Caco-2 (cell line): ENCODE data around the gene GPR137. TPM values are rescaled to one million over a fixed set of nuclear protein-coding genes. Genes with fewer than 3 reads are reported as not detected.
"Not testable (repeated sequence)": the region's sequence is repeated elsewhere in the genome, so short reads cannot be mapped to it uniquely, and the experiment has no call there.

Experiments used
- BruUV-seq: library from RNA; stranded (reverse); fragments of 400-500 nt; replicated peaks from 2 replicates; lab custom pipeline; 2021; lab: Mats Ljungman, UMichigan
- CTCF ChIA-PET: fragments of 300-600 bp; sonication (Branson Sonifier 250); formaldehyde crosslinking; loops from one replicate; lab custom pipeline; 2022; ENCODE audit warnings: antibody characterized with exemption; lab: Charles Lee
- POLR2A ChIA-PET: fragments of 300-600 bp; sonication (Branson Sonifier 250); formaldehyde crosslinking; loops from one replicate; lab custom pipeline; 2022; ENCODE audit warnings: antibody characterized with exemption; lab: Charles Lee
- DNase-seq, 2 experiments: peaks; one replicate each; pipeline versions ENCODE4 v3.0.0 to v3.0.0-alpha.2; 2020 to 2022
- H3K27me3 ChIP-seq: replicated peaks from 2 replicates; pipeline ENCODE4 v1.6.0; 2011; ENCODE audit warnings: low read length; ENCODE audit not compliant: control insufficient read depth, insufficient read depth
- H3K36me3 ChIP-seq: 2 replicates; pipeline ENCODE4 v1.5.1; 2011; ENCODE audit warnings: low read length; ENCODE audit not compliant: control insufficient read depth, insufficient read depth
- H3K4me1 ChIP-seq: fragments of 250-450 bp; sonication (Bioruptor Pico); 2 replicates; pipeline ENCODE4 v1.5.1; 2020; ENCODE audit warnings: mild to moderate bottlenecking
- H3K4me3 ChIP-seq: 2 replicates; pipeline ENCODE4 v1.5.1; 2011; ENCODE audit warnings: low read depth, mild to moderate bottlenecking, control low read depth, low read length
- H3K9me3 ChIP-seq: fragments of 250-450 bp; sonication (Bioruptor Pico); 2 replicates; pipeline ENCODE4 v1.5.1; 2020; ENCODE audit warnings: mild to moderate bottlenecking, moderate library complexity
- H3K27ac Mint-ChIP-seq: one replicate; pipeline ENCODE4 v1.8.0; 2022; ENCODE audit warnings: mixed read lengths; ENCODE audit not compliant: unreplicated experiment
- H3K27me3 Mint-ChIP-seq: one replicate; pipeline ENCODE4 v1.8.0; 2022; ENCODE audit warnings: mixed read lengths; ENCODE audit not compliant: insufficient read depth, unreplicated experiment
- H3K36me3 Mint-ChIP-seq: one replicate; pipeline ENCODE4 v1.8.0; 2022; ENCODE audit warnings: mild to moderate bottlenecking, mixed read lengths; ENCODE audit not compliant: insufficient read depth, unreplicated experiment
- H3K4me1 Mint-ChIP-seq: one replicate; pipeline ENCODE4 v1.8.0; 2022; ENCODE audit warnings: low read depth, mixed read lengths; ENCODE audit not compliant: unreplicated experiment
- H3K4me3 Mint-ChIP-seq: one replicate; pipeline ENCODE4 v1.8.0; 2022; ENCODE audit warnings: mild to moderate bottlenecking, moderate library complexity, mixed read lengths; ENCODE audit not compliant: unreplicated experiment
- H3K9me3 Mint-ChIP-seq: one replicate; pipeline ENCODE4 v1.8.0; 2022; ENCODE audit warnings: mixed read lengths; ENCODE audit not compliant: unreplicated experiment
- CTCF ChIP-seq, 2 experiments: fragments of 200-600 bp in 1 of 2; IDR thresholded peaks; 1 replicate in 1 of 2; 2 replicates in 1 of 2; pipeline versions ENCODE4 v1.5.1 to v1.8.0; 2011 to 2022; ENCODE audit warnings: antibody characterized with exemption in 1 of 2, control low read depth in 1 of 2, inconsistent platforms in 1 of 2, low read depth in 1 of 2, low read length in 1 of 2, mild to moderate bottlenecking in 1 of 2, moderate library complexity in 1 of 2; ENCODE audit not compliant: insufficient read depth in 1 of 2, severe bottlenecking in 1 of 2, unreplicated experiment in 1 of 2
- intact Hi-C: fragments of 100-400 bp; cut with micrococcal nuclease; formaldehyde crosslinking; loops from one replicate; pipeline ENCODE4 v1.10.0; 2022; ENCODE audit not compliant: unreplicated experiment
- total RNA-seq: library from RNA; stranded (reverse); gene quantifications from 2 replicates; pipeline ENCODE4 v1.2.3, GENCODE V29; 2022

GPR137 gene
- total RNA-seq, 1 experiment from 2014 or later = 58.5 TPM

- no TSS peak for BruUV-seq
- no peak overlapping the region for H3K4me3 ChIP-seq
- no peak for DNase-seq
- H3K36me3 ChIP-seq = peaks cover 4% of the 10 kb centered on the region; the same call in 1 of the 2 replicates
- H3K4me1 ChIP-seq = peaks cover 13% of the 10 kb centered on the region
- CTCF ChIA-PET = interaction anchor here (0.7 kb wide), 1 partner anchor 41 kb away, joined by 3 read pairs; no protein-coding TSS in a partner anchor
- no peaks in the 10 kb centered on the region for H3K9me3 ChIP-seq
- peaks cover 69% of the 10 kb centered on the region for H3K36me3 Mint-ChIP-seq
- no peaks in the 10 kb centered on the region for H3K27me3 Mint-ChIP-seq
- peaks cover 16% of the 10 kb centered on the region for H3K4me1 Mint-ChIP-seq
- peak overlapping the region; percentile 33 for H3K27ac Mint-ChIP-seq
- H3K9me3 Mint-ChIP-seq = no peaks in the 10 kb centered on the region
- H3K4me3 Mint-ChIP-seq = no peak overlapping the region
- POLR2A ChIA-PET = no interaction called here
- TF ChIP-seq CTCF (IDR thresholded peaks at IDR 0.05; ENCODE audit: insufficient read depth in 1 of 2, low read depth in 1 of 2, low read length in 1 of 2, severe bottlenecking in 1 of 2, unreplicated experiment in 1 of 2) = no peak
- intact Hi-C loops = no loop called here
- no peaks in the 10 kb centered on the region for H3K27me3 ChIP-seq
These were observed 28.0 kb downstream of the GPR137 start for GRCh38 chr11:64313491-64314145.

GRCh38 chr11:64314146-64314804, 28.6 kb downstream of the GPR137 start:
- no TSS peak for BruUV-seq
- intact Hi-C loops = no loop called here
- Histone ChIP-seq H3K4me3 (no peak overlapping the region), H3K27me3 (no peaks in the 10 kb centered on the region), H3K36me3 (peaks cover 4% of the 10 kb centered on the region; the same call in 1 of the 2 replicates), H3K4me1 (peaks cover 18% of the 10 kb centered on the region), H3K9me3 (no peaks in the 10 kb centered on the region)
- ChIA-PET POLR2A (no interaction called here), CTCF (interaction anchor here (0.7 kb wide), 2 partner anchors 9 to 41 kb away, joined by 3 read pairs; partner anchors contain the start of gene ESRRA)
- Mint-ChIP-seq H3K4me3 (no peak overlapping the region), H3K4me1 (peaks cover 22% of the 10 kb centered on the region), H3K27me3 (no peaks in the 10 kb centered on the region), H3K36me3 (peaks cover 76% of the 10 kb centered on the region), H3K27ac (no peak overlapping the region), H3K9me3 (no peaks in the 10 kb centered on the region)
- no peak for TF ChIP-seq CTCF (IDR thresholded peaks at IDR 0.05; ENCODE audit: insufficient read depth in 1 of 2, low read depth in 1 of 2, low read length in 1 of 2, severe bottlenecking in 1 of 2, unreplicated experiment in 1 of 2)
- no peak for DNase-seq

- H3K4me3 ChIP-seq = no peak overlapping the region
- peak in 1 of 2 experiments; percentile 42 for DNase-seq
- peaks cover 25% of the 10 kb centered on the region for H3K4me1 Mint-ChIP-seq
- H3K9me3 Mint-ChIP-seq = no peaks in the 10 kb centered on the region
- H3K36me3 Mint-ChIP-seq = peaks cover 74% of the 10 kb centered on the region
- no peaks in the 10 kb centered on the region for H3K27me3 ChIP-seq
- intact Hi-C loops = loop anchor here (5.0 kb wide), 1 partner anchor 92 kb away; no protein-coding TSS in a partner anchor
- no peaks in the 10 kb centered on the region for H3K9me3 ChIP-seq
- peaks cover 16% of the 10 kb centered on the region for H3K4me1 ChIP-seq
- no peaks in the 10 kb centered on the region for H3K27me3 Mint-ChIP-seq
- peaks cover 4% of the 10 kb centered on the region; the same call in 1 of the 2 replicates for H3K36me3 ChIP-seq
- H3K4me3 Mint-ChIP-seq = peak overlapping the region; percentile 45
- no peak overlapping the region for H3K27ac Mint-ChIP-seq
- no TSS peak for BruUV-seq
- POLR2A ChIA-PET = no interaction called here
- CTCF ChIA-PET = interaction anchor here (0.7 kb wide), 2 partner anchors 10 to 40 kb away, joined by 3 read pairs; partner anchors contain the start of gene ESRRA
- TF ChIP-seq CTCF (IDR thresholded peaks at IDR 0.05; ENCODE audit: insufficient read depth in 1 of 2, low read depth in 1 of 2, low read length in 1 of 2, severe bottlenecking in 1 of 2, unreplicated experiment in 1 of 2) = no peak
These were observed 29.3 kb downstream of the GPR137 start for GRCh38 chr11:64314805-64315561.

- peak overlapping the region; percentile 97 for H3K27ac Mint-ChIP-seq
- H3K36me3 ChIP-seq, H3K27me3 ChIP-seq, DNase-seq, H3K9me3 Mint-ChIP-seq, H3K27me3 Mint-ChIP-seq, H3K9me3 ChIP-seq, BruUV-seq: not testable (repeated sequence)
- CTCF ChIA-PET = interaction anchor here (2.2 to 3.6 kb wide), 3 partner anchors 28 to 45 kb away, joined by 16 to 274 read pairs (median 34); no protein-coding TSS in a partner anchor
- peaks cover 33% of the 10 kb centered on the region for H3K4me1 Mint-ChIP-seq
- intact Hi-C loops = loop anchor here (2.0 to 5.0 kb wide), 3 partner anchors 91 to 333 kb away; no protein-coding TSS in a partner anchor
- peak overlapping the region; percentile 84 for H3K4me3 Mint-ChIP-seq
- peaks cover 75% of the 10 kb centered on the region for H3K36me3 Mint-ChIP-seq
- Histone ChIP-seq H3K4me1 (peaks cover 14% of the 10 kb centered on the region), H3K4me3 (peak overlapping the region; percentile 70; the same call in 1 of the 2 replicates)
- POLR2A ChIA-PET = interaction anchor here (2.2 to 2.6 kb wide), 2 partner anchors 10 to 39 kb away, joined by 43 to 86 read pairs; partner anchors contain the start of gene ESRRA
These were observed 30.2 kb downstream of the GPR137 start for GRCh38 chr11:64315667-64316526.
